ENCODE data around the gene TIGD3. TPM values are rescaled to one million over a fixed set of nuclear protein-coding genes. Genes with fewer than 3 reads are reported as not detected.
A peak's percentile ranks its signal among the peaks of the same experiment; 100 is the strongest.

TIGD3 gene
- total and polyA plus RNA-seq, 2 of the 13 experiments (the other 11 are each of a cell fraction or from before 2014, with no cell fraction given): 0.49 to 4.9 TPM

- TF ChIP-seq ZNF224 (CRISPR knock-in tag; IDR thresholded peaks at IDR 0.05) (no peak), SNAI1 (CRISPR knock-in tag; IDR thresholded peaks at IDR 0.05; ENCODE audit: borderline replicate concordance) (peak; percentile 37; the same call in 1 of the 2 replicates), HNRNPLL (IDR thresholded peaks at IDR 0.05; ENCODE audit: low read depth, low read length, poor library complexity, severe bottlenecking) (peak; percentile 26), SIX1 (CRISPR knock-in tag; IDR thresholded peaks at IDR 0.05; ENCODE audit: borderline replicate concordance) (no peak; the same call in 1 of the 2 replicates), ZBTB26 (CRISPR knock-in tag; IDR thresholded peaks at IDR 0.05; ENCODE audit: borderline replicate concordance) (0 out of 2 replicates have a peak, but pooled peaks have one; percentile 32), ZNF597 (CRISPR knock-in tag; IDR thresholded peaks at IDR 0.05) (no peak), ZNF580 (CRISPR knock-in tag; IDR thresholded peaks at IDR 0.05; ENCODE audit: borderline replicate concordance, low read depth) (peak; percentile 73; the same call in 1 of the 2 replicates), ZMYM3 (CRISPR knock-in tag; IDR thresholded peaks at IDR 0.05) (peak; percentile 52; the same call in 1 of the 2 replicates), ZNF563 (CRISPR knock-in tag; IDR thresholded peaks at IDR 0.05) (peak; percentile 42; the same call in 1 of the 2 replicates), MAZ (IDR thresholded peaks at IDR 0.05; ENCODE audit: borderline replicate concordance, low read depth, low read length) (no peak; the same call in 1 of the 2 replicates), MAZ (CRISPR knock-in tag; IDR thresholded peaks at IDR 0.05; ENCODE audit: low read depth) (peak; percentile 57), ETV5 (CRISPR knock-in tag; IDR thresholded peaks at IDR 0.05; ENCODE audit: borderline replicate concordance) (peak; percentile 34; the same call in 1 of the 2 replicates), ZNF318 (CRISPR knock-in tag; IDR thresholded peaks at IDR 0.05) (no peak), PLSCR1 (CRISPR knock-in tag; IDR thresholded peaks at IDR 0.05; ENCODE audit: borderline replicate concordance) (no peak), TFAP4 (IDR thresholded peaks at IDR 0.05; ENCODE audit: borderline replicate concordance, low read depth) (peak; percentile 9; the same call in 1 of the 2 replicates)
These were observed 39.2 kb upstream of the TIGD3 start (continued) for GRCh38 chr11:65315204-65315865.
